Measurements from ENCODE around the gene AHNAK.

DNA sequence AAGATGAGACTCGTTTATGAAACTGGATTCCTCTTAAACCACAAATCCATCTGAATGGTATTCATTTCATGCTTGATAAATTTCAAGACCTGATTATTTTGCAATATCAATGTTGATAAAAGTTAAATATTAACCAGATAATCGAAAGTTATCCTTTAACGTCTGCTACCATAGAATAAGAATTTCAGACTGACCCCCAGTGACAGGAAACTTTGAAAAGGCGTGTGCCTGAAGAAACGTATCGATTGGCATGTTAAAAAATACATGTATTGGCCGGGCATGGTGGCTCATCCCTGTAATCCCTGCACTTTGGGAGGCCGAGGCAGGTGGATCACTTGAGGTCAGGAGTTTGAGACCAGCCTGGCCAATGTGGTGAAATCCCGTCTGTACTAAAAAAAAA, 113.9 kb downstream of the AHNAK start:
- TF ChIP-seq CTCF (conservative IDR thresholded peaks at IDR 0.05; ENCODE audit: low read length) (no peak), EZH2phosphoT487 (IDR thresholded peaks at IDR 0.05; ENCODE audit: borderline replicate concordance, low read depth, low read length) (no peak)

All from OCI-LY7 (cell line).